HG02763 (cell line): ENCODE measurements around the gene ENG.

ENCODE experiments used
- ATAC-seq: cut with Tn5 transposase; IDR thresholded peaks from one replicate; pipeline ENCODE4 v1.9.1; 2021; ENCODE audit warnings: mild to moderate bottlenecking, moderate library complexity; ENCODE audit not compliant: unreplicated experiment

The ENG gene

GRCh38 chr9:127778280-127779135 lies 76.0 kb downstream of the ENG start, which contains the start of gene SH2D3C:
TSS of gene SH2D3C (minus strand) at chr9:127778666. CDS start at chr9:127778627, 39 bp downstream.
- peak; percentile 34 for ATAC-seq

GRCh38 chr9:127777368-127777980 lies 77.0 kb downstream of the ENG start:
- ATAC-seq, result no peak

- ATAC-seq, result no peak
Measured at GRCh38 chr9:127776924-127777289, 77.6 kb downstream of the ENG start.

- ATAC-seq, result peak; percentile 25
Measured at GRCh38 chr9:127776195-127776923, 78.1 kb downstream of the ENG start.

GRCh38 chr9:127773981-127774380 lies 80.5 kb downstream of the ENG start:
- ATAC-seq, result no peak

- ATAC-seq, result no peak
Measured at GRCh38 chr9:127773272-127773671, 81.2 kb downstream of the ENG start.

- ATAC-seq, result no peak
Measured at GRCh38 chr9:127772603-127773002, 81.9 kb downstream of the ENG start.

GRCh38 chr9:127771570-127772189 lies 82.8 kb downstream of the ENG start:
- no peak for ATAC-seq

- ATAC-seq, result peak; percentile 84
Measured at GRCh38 chr9:127770905-127771569, 83.4 kb downstream of the ENG start.

- no peak for ATAC-seq
Measured at GRCh38 chr9:127770583-127770904, 83.9 kb downstream of the ENG start.

- no peak for ATAC-seq
Measured at GRCh38 chr9:127769929-127770582, 84.4 kb downstream of the ENG start.

GRCh38 chr9:127769101-127769500 lies 85.4 kb downstream of the ENG start:
- no peak for ATAC-seq

- ATAC-seq, result no peak
Measured at GRCh38 chr9:127768698-127769097, 85.8 kb downstream of the ENG start.

GRCh38 chr9:127767909-127768331 lies 86.5 kb downstream of the ENG start:
- ATAC-seq, result no peak

GRCh38 chr9:127767410-127767809 lies 87.0 kb downstream of the ENG start:
- ATAC-seq, result no peak

GRCh38 chr9:127765418-127765817 lies 89.0 kb downstream of the ENG start:
- ATAC-seq, result no peak
